Breast epithelium (tissue), 3 donors: Measurements from ENCODE around the gene TNNT1.

Experiments
- CTCF ChIP-seq, 3 donors: fragments of 450-650 bp; IDR thresholded peaks; one replicate each; pipeline ENCODE4 v1.5.1; 2016 to 2017; ENCODE audit warnings: antibody characterized with exemption in 3 of 3, mild to moderate bottlenecking in 3 of 3, moderate library complexity in 3 of 3
- POLR2A ChIP-seq: fragments of 450-650 bp; IDR thresholded peaks from one replicate; pipeline ENCODE4 v1.6.1; 2016; ENCODE audit warnings: antibody characterized with exemption, mild to moderate bottlenecking, moderate library complexity

- TF ChIP-seq CTCF (IDR thresholded peaks at IDR 0.05) (no peak), POLR2A (no peak)
Observed at GRCh38 chr19:55173186-55173713, 24.2 kb upstream of the TNNT1 start.
